OCI-M1 (cell line): Measurements from ENCODE around the gene CA7.

Experiments used
- DNase-seq: peaks from one replicate; lab custom pipeline; 2025; lab: John Stamatoyannopoulos, UW

CA7 gene

DNA sequence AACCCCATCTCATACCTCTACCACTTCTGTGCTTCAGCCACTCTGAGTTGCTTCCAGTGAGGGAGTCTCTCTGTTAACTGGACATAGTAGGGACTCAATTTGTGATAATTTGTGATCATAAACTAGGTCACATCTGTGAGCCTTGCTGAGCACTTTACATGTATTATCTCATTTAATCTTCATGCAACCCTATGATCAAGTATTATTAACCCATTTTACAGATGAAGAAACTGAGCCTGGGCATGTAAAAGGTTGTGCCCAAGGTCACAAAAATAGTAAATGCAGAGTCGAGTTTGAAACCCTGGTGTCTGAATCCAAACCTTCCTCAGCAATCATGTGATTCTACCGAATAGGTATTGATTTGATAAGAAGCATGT, 54.7 kb downstream of the CA7 start:
- no peak for DNase-seq

DNA sequence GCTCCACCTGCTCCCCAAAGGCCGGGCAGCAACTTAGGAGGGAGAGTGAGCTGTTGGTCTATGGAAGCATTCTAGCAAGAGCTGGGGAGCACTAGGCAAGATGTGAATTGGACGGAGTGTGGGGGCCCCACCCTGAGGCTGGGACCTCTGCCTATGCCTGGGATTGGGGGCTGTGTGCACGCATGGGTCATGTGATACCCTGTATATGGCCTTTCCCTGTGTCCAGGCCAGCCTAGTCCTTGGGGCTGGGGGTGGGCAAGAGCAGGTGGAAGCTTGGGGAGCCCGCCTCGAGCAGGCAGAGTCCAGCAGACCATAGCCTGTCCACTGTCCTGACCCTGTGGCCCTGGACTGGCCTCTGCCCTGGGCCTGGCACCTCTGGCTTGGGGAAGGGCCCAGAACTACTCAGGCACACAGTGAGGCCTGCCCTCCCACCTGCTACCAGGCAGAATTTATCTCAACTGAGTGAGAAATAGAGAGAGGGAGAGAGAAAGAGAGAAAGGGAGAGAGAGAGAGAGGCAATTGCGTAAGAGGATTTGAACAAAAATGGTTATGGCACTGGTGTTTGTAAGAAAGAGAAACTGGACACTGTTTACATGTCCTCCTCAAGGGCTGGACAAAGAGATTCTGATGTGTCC, 55.2 kb downstream of the CA7 start:
- peak; percentile 88 for DNase-seq

DNA sequence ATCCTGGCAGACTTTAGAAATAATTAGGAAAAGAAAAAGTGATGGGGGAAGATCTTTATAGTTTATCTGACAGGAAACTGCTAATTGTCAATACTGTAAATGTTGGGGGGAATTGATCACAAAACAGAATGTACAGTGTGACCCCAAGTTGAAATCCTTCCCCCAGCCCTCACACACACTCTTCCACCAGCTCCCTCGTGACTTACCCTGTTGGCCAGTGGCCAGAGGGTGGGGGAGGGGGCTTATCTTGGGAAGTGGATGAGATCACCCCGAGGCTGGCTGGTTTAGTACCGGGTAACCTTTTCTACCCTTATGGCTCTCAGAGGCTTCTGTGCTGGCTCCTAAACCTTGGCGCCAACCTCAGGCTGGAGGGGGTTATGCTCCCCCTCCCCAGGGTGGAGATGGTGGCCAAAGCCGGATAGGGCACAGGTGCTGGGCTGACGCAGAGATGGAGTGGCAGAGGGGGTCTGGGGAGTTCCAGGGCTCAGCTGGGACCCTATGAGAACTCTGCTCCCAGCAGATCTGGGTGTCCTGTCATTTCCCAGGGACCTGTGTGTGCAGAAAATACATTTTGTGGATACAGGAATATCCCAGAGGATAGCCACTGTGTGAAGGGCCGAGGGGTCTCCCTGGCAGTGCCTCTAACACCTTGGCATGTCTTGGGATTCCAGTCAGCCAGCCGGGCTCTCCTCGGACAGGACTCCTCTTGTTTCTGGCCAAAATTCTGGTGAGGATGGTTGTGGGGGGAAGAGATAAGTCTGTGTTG, 55.9 kb downstream of the CA7 start:
- peak; percentile 97 for DNase-seq

DNA sequence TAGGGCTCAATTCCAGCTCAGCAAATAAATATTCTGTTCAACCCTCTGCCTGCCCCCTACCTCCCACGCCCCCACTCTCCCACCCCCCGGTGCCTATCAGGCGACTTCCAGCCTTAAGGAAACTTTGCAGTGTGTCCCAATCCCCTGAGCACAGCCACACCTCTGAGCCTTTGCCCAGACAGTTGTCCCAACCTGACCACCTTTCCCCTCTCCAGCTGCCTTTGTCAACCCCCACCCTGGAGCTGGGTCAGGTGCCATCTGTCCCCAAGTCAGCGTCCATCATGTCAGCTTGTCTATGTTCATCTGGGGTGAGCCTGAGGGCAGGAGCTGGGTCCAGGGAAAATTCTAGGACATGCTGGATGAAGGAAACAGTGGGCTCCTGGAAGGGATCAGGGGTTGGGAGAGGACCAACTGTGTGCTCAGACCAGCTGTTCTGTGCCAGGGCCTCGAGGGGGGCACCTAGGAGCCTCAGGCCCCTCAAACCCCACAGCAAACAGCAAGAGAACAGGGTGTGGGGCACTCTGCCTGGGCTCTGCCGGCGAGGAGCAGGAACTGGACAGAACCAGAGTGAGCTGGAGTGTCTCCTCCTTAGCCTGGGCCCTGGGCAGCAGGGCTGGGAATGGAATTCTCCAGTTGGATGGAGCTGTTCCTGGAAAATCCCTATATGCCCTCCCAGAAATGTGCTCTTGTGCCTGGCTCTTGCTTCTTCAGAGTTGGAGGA, 56.7 kb downstream of the CA7 start:
- DNase-seq: peak; percentile 55

DNA sequence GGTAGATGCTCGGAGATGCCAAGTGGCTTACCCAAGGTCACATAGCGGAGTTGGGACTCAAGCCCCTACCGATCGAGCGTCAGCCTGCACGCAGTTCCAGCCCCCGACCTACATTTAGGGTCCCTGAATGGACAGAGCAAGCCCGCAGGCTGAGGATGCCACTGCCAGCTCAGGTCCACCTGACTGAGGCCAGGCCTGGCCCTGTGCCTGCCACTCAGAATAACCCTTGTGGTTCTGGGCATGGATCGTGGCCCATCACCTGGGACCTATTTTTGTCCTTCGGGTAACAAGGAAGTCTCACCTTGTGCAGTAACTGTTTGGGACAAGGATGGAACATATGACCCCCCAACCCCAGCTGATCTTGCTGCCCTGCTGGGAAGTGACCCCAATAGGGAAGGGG, 57.4 kb downstream of the CA7 start:
- no peak for DNase-seq

DNA sequence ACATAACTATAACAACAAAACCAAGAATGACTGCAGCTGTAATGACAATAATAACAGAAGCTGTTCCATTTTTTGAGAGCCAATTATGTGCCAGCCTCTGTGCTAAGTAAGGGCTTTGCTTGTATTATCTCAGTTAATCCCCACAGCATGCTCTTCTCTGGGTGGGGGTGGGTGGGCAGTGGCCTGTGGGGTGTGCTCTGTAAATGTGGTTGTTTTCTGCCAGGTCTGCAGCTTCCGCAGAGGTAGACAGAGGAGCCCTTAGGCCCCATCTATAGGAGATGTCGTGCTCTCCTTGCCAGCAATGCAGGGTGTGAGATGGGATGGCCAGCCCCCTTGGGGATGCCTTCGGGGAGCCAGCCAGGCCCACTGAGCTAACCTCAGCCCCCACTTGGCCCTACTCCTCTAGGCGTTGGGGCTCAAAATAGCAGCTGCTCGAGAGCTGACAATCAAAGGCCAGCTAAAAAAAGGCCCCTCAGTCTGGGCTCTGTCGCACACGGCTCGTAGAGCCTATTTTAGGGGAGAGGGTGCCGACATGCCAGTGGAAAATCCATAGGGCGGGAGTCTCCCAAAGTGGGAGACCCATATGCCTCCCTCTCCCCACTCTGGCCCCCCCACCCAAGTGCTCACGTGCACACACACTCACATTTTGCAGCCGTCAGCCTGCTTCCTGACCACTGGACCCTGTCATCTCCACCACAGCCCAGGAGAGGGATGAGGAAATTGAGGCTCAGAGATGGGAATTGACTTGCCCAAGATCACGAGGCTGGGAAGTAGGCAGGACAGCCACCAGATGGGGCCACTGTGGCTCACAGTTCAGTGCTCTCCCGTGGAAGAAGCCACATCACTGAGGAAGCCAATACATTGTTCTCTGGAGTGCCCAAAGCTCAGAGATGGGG, 58.7 kb downstream of the CA7 start:
- DNase-seq: peak; percentile 14
